HG02981 (cell line): ENCODE measurements around the gene NEK8.
"Not testable (repeated sequence)": the region's sequence is repeated elsewhere in the genome, so short reads cannot be mapped to it uniquely, and the experiment has no call there.

ENCODE experiments used
- ATAC-seq: cut with Tn5 transposase; IDR thresholded peaks from one replicate; pipeline ENCODE4 v1.9.1; 2021; ENCODE audit warnings: mild to moderate bottlenecking, moderate library complexity; ENCODE audit not compliant: unreplicated experiment

The NEK8 gene

GRCh38 chr17:28725166-28725659 lies 3.4 kb upstream of the NEK8 start:
- no peak for ATAC-seq

GRCh38 chr17:28725660-28726225 lies 2.8 kb upstream of the NEK8 start:
- no peak for ATAC-seq

- no peak for ATAC-seq
These were observed 2.4 kb upstream of the NEK8 start, which contains the start of gene TLCD1 for GRCh38 chr17:28726226-28726626. Gene TLCD1 (minus strand): TSS chr17:28726233. CDS start chr17:28726097, 136 bp downstream.

- ATAC-seq = peak; percentile 32
These were observed 1.7 kb upstream of the NEK8 start for GRCh38 chr17:28726627-28727491.

- no peak for ATAC-seq
These were observed 1.4 kb downstream of the NEK8 start for GRCh38 chr17:28729950-28730330.

- ATAC-seq = no peak
These were observed 4.8 kb downstream of the NEK8 start for GRCh38 chr17:28733346-28733745.

- no peak for ATAC-seq
These were observed 6.2 kb downstream of the NEK8 start for GRCh38 chr17:28734712-28735241.

GRCh38 chr17:28735242-28735722 lies 6.7 kb downstream of the NEK8 start:
- ATAC-seq = no peak

- not testable (repeated sequence) for ATAC-seq
These were observed 7.6 kb downstream of the NEK8 start for GRCh38 chr17:28735913-28736769.

GRCh38 chr17:28737316-28737715 lies 8.7 kb downstream of the NEK8 start:
- ATAC-seq = no peak

GRCh38 chr17:28737770-28738679 lies 9.4 kb downstream of the NEK8 start:
- peak; percentile 69 for ATAC-seq

GRCh38 chr17:28738680-28739384 lies 10.2 kb downstream of the NEK8 start:
- ATAC-seq = no peak

- ATAC-seq = no peak
These were observed 12.1 kb downstream of the NEK8 start for GRCh38 chr17:28740406-28741357.

GRCh38 chr17:28741358-28742349 lies 13.1 kb downstream of the NEK8 start:
- ATAC-seq = no peak

GRCh38 chr17:28743243-28744103 lies 14.9 kb downstream of the NEK8 start, which contains the start of gene TRAF4:
Gene TRAF4 (plus strand): TSS chr17:28744011. CDS start chr17:28744113, 102 bp downstream.
- ATAC-seq = peak; percentile 65
